ENCODE data around the gene MED17.
A peak's percentile ranks its signal among the peaks of the same experiment; 100 is the strongest.

MED17 gene

DNA sequence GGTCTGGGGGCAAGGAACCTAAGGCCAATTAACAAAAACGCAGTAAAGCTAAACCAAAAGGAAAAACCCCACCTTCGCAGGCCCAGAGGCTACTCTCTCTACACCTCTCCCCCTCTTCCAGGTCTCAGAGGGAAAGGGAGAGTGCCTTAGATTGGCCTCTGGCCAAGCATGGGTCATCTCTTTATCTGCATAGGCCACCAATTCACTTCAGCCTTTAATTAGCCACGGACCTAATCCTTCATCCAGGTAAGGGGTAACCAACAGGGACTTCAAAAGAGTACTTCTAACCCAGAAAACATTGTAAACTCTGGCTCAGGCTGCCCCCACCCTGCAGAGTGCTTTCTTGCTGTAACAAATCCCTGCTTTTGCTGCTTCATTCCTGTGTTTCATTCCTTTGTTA lies 56.9 kb downstream of the MED17 start:
- Mint-ChIP-seq H3K36me3 (ENCODE audit: insufficient read depth) (no peaks in the 10 kb centered on the region), H3K4me1 (ENCODE audit: low read depth in 2 of 2) (peaks cover 0 to 1% of the 10 kb centered on the region in 2 donors), H3K27ac (no peak overlapping the region), H3K9me3 (no peaks in the 10 kb centered on the region), H3K27me3 (peaks cover 0 to 8% of the 10 kb centered on the region in 2 donors), H3K4me3 (no peak overlapping the region)
- ATAC-seq (replicated peaks) (no peak), DNase-seq (no peak)

- Mint-ChIP-seq H3K4me3 (no peak overlapping the region), H3K27ac (no peak overlapping the region), H3K36me3 (ENCODE audit: insufficient read depth) (no peaks in the 10 kb centered on the region), H3K9me3 (no peaks in the 10 kb centered on the region), H3K27me3 (peaks cover 0 to 12% of the 10 kb centered on the region in 2 donors), H3K4me1 (ENCODE audit: low read depth in 2 of 2) (peaks cover 0 to 1% of the 10 kb centered on the region in 2 donors)
- DNase-seq: no peak
- no peak for ATAC-seq (replicated peaks)
Observed at GRCh38 chr11:93841446-93841845, 57.4 kb downstream of the MED17 start.

DNA sequence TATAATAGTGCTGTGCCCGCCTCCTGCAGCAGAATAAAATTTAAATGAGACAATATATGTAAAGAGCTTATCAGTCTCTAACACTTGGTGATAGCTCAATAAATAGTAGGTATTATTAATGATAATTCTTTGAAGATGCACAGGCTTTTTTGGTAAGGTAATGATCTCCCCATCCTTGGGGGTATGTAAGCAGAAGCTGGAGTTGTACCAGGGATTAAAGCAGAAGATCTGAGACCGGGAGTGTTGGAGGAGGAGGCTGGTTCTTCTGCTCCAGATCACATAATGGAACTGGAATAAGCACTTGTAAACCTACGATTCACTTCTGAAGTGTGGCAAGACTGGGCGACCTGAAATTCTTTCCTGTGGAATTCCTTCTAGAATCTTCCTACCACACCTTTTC lies 58.0 kb downstream of the MED17 start:
- no peaks in the 10 kb centered on the region for H3K9me3 Mint-ChIP-seq
- no peak overlapping the region for H3K27ac Mint-ChIP-seq
- ATAC-seq (replicated peaks) (no peak), DNase-seq (no peak)
- no peak overlapping the region for H3K4me3 Mint-ChIP-seq
- H3K27me3 Mint-ChIP-seq: peaks cover 0 to 15% of the 10 kb centered on the region in 2 donors
- H3K4me1 Mint-ChIP-seq (ENCODE audit: low read depth in 2 of 2): peaks cover 0 to 1% of the 10 kb centered on the region in 2 donors
- no peaks in the 10 kb centered on the region for H3K36me3 Mint-ChIP-seq (ENCODE audit: insufficient read depth)

GRCh38 chr11:93842461-93842860 lies 58.4 kb downstream of the MED17 start:
- Mint-ChIP-seq H3K4me3 (no peak overlapping the region), H3K9me3 (no peaks in the 10 kb centered on the region), H3K36me3 (ENCODE audit: insufficient read depth) (no peaks in the 10 kb centered on the region), H3K27me3 (peaks cover 0 to 19% of the 10 kb centered on the region in 2 donors), H3K27ac (no peak overlapping the region), H3K4me1 (ENCODE audit: low read depth in 2 of 2) (peaks cover 0 to 1% of the 10 kb centered on the region in 2 donors)
- no peak for DNase-seq
- ATAC-seq (replicated peaks): no peak

GRCh38 chr11:93843906-93844305 lies 59.8 kb downstream of the MED17 start:
- DNase-seq: no peak
- Mint-ChIP-seq H3K27me3 (peaks cover 4 to 33% of the 10 kb centered on the region in 2 donors), H3K4me3 (no peak overlapping the region), H3K36me3 (ENCODE audit: insufficient read depth) (no peaks in the 10 kb centered on the region), H3K9me3 (no peaks in the 10 kb centered on the region), H3K4me1 (ENCODE audit: low read depth in 2 of 2) (peaks cover 0 to 1% of the 10 kb centered on the region in 2 donors), H3K27ac (no peak overlapping the region)
- no peak for ATAC-seq (replicated peaks)

GRCh38 chr11:93844568-93844967 lies 60.5 kb downstream of the MED17 start:
- H3K36me3 Mint-ChIP-seq (ENCODE audit: insufficient read depth): no peaks in the 10 kb centered on the region
- peaks cover 11 to 40% of the 10 kb centered on the region in 2 donors for H3K27me3 Mint-ChIP-seq
- no peak overlapping the region for H3K27ac Mint-ChIP-seq
- no peaks in the 10 kb centered on the region for H3K9me3 Mint-ChIP-seq
- H3K4me3 Mint-ChIP-seq: no peak overlapping the region
- no peak for DNase-seq
- peaks cover 1 to 6% of the 10 kb centered on the region in 2 donors for H3K4me1 Mint-ChIP-seq (ENCODE audit: low read depth in 2 of 2)
- no peak for ATAC-seq (replicated peaks)

DNA sequence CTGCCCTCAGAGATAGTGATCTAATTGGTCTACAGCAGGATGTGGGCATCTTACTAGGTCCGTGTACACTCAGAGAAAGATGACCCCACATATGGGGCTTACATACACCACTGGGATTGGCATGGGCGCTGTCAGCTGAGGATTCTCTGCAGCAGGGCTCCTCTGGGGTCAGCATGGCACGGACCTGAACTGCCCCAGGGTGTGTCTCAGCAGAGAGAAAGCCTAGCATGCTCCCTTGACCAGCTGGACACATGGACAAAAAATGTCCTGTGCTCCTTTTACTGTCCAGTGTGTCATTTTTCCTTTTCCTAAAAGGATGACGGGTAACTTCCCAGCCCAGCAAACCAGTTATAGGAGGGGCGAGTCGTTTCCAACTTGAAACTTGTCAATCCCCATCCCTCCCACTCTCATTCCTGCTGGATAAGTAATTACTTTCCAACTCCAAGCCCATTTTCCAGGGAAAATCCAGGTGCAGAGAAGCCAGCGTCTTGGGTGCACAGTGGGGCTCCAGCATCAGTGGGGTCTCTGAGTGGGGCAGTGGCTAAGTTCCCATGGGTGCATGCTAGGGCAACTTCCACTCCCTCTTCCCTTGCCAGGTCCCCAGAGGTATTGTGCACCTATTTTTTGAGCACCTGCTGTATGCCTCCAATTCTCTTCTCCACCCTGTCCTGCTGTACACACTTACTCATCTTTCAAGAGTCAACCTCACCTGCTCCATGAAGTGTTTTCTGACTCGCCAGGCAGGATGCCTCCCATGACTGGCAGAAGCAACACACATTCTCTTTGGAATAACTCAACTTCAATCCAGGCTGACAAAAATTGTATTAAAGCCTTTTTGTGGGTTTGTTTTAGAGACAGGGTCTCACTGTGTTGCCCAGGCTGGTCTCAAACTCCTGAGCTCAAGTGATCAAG lies 61.4 kb downstream of the MED17 start:
- no peaks in the 10 kb centered on the region for H3K36me3 Mint-ChIP-seq (ENCODE audit: insufficient read depth)
- H3K4me3 Mint-ChIP-seq: no peak overlapping the region
- ATAC-seq (replicated peaks) (no peak), DNase-seq (no peak)
- no peak overlapping the region for H3K27ac Mint-ChIP-seq
- H3K4me1 Mint-ChIP-seq (ENCODE audit: low read depth in 2 of 2): peaks cover 1 to 6% of the 10 kb centered on the region in 2 donors
- H3K27me3 Mint-ChIP-seq: peaks cover 15 to 45% of the 10 kb centered on the region in 2 donors
- no peaks in the 10 kb centered on the region for H3K9me3 Mint-ChIP-seq

GRCh38 chr11:93846411-93846810 lies 62.3 kb downstream of the MED17 start:
- H3K9me3 Mint-ChIP-seq: no peaks in the 10 kb centered on the region
- H3K4me1 Mint-ChIP-seq (ENCODE audit: low read depth in 2 of 2): peaks cover 1 to 6% of the 10 kb centered on the region in 2 donors
- no peaks in the 10 kb centered on the region for H3K36me3 Mint-ChIP-seq (ENCODE audit: insufficient read depth)
- no peak overlapping the region for H3K4me3 Mint-ChIP-seq
- no peak overlapping the region for H3K27ac Mint-ChIP-seq
- no peak for DNase-seq
- ATAC-seq (replicated peaks): no peak
- peaks cover 24 to 55% of the 10 kb centered on the region in 2 donors for H3K27me3 Mint-ChIP-seq

- H3K9me3 Mint-ChIP-seq: no peaks in the 10 kb centered on the region
- H3K36me3 Mint-ChIP-seq (ENCODE audit: insufficient read depth): no peaks in the 10 kb centered on the region
- no peak for DNase-seq
- H3K27me3 Mint-ChIP-seq: peaks cover 24 to 78% of the 10 kb centered on the region in 2 donors
- no peak for ATAC-seq (replicated peaks)
- no peak overlapping the region for H3K4me3 Mint-ChIP-seq
- peaks cover 0 to 6% of the 10 kb centered on the region in 2 donors for H3K4me1 Mint-ChIP-seq (ENCODE audit: low read depth in 2 of 2)
- no peak overlapping the region for H3K27ac Mint-ChIP-seq
Observed at GRCh38 chr11:93849201-93849600, 65.1 kb downstream of the MED17 start.

GRCh38 chr11:93849751-93850593 lies 65.9 kb downstream of the MED17 start:
- no peaks in the 10 kb centered on the region for H3K9me3 Mint-ChIP-seq
- peak overlapping the region in 1 of 2 donors; percentile 38 for H3K4me3 Mint-ChIP-seq
- ATAC-seq (replicated peaks) (no peak), DNase-seq (no peak)
- no peak overlapping the region for H3K27ac Mint-ChIP-seq
- peaks cover 24 to 78% of the 10 kb centered on the region in 2 donors for H3K27me3 Mint-ChIP-seq
- peaks cover 0 to 6% of the 10 kb centered on the region in 2 donors for H3K4me1 Mint-ChIP-seq (ENCODE audit: low read depth in 2 of 2)
- no peaks in the 10 kb centered on the region for H3K36me3 Mint-ChIP-seq (ENCODE audit: insufficient read depth)

GRCh38 chr11:93850594-93851018 lies 66.5 kb downstream of the MED17 start, which contains the start of gene VSTM5:
VSTM5 (minus strand) TSS chr11:93850618; CDS start chr11:93850502, 116 bp downstream.
- Mint-ChIP-seq H3K27ac (no peak within 1 kb of the TSS), H3K36me3 (ENCODE audit: insufficient read depth) (no peaks in the 10 kb centered on the region), H3K4me3 (peak within 1 kb of the TSS in 1 of 2 donors; percentile 38), H3K9me3 (no peaks in the 10 kb centered on the region), H3K4me1 (ENCODE audit: low read depth in 2 of 2) (peaks cover 0 to 6% of the 10 kb centered on the region in 2 donors), H3K27me3 (peaks cover 24 to 81% of the 10 kb centered on the region in 2 donors)
- ATAC-seq (replicated peaks): no peak
- no peak for DNase-seq

- Mint-ChIP-seq H3K36me3 (ENCODE audit: insufficient read depth) (no peaks in the 10 kb centered on the region), H3K9me3 (no peaks in the 10 kb centered on the region), H3K27me3 (peaks cover 36 to 76% of the 10 kb centered on the region in 2 donors), H3K4me3 (no peak overlapping the region), H3K4me1 (ENCODE audit: low read depth in 2 of 2) (peaks cover 0 to 6% of the 10 kb centered on the region in 2 donors), H3K27ac (no peak overlapping the region)
- ATAC-seq (replicated peaks) (no peak), DNase-seq (no peak)
Observed at GRCh38 chr11:93852242-93852641, 68.2 kb downstream of the MED17 start.

- ATAC-seq (replicated peaks): no peak
- Mint-ChIP-seq H3K36me3 (ENCODE audit: insufficient read depth) (no peaks in the 10 kb centered on the region), H3K4me1 (ENCODE audit: low read depth in 2 of 2) (no peaks in the 10 kb centered on the region), H3K27me3 (peaks cover 12 to 25% of the 10 kb centered on the region in 2 donors), H3K4me3 (no peak overlapping the region), H3K9me3 (no peaks in the 10 kb centered on the region), H3K27ac (no peak overlapping the region)
- no peak for DNase-seq
Observed at GRCh38 chr11:93857413-93858120, 73.5 kb downstream of the MED17 start.
